ENCODE results near the gene FAM184A. TPM values are rescaled to one million over a fixed set of nuclear protein-coding genes. Genes with fewer than 3 reads are reported as not detected.

Gene FAM184A
- polyA plus RNA-seq, 1 donor (not counting 4 experiments of a cell fraction or from before 2014, with no cell fraction given), result 0.20 TPM

DNA sequence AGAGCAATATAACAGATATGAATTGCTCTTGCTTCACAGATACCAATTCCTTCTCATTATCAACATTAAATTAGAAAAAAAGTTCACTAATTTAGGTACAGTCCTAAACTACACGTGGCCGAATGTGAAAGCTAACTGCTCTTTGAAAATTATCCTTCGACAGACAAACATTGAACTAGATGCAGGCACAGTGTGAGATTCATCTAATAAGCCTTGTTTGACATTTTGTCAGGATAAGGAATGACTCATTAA lies 1.1 kb downstream of the FAM184A start:
- TF ChIP-seq, protein P1, sequence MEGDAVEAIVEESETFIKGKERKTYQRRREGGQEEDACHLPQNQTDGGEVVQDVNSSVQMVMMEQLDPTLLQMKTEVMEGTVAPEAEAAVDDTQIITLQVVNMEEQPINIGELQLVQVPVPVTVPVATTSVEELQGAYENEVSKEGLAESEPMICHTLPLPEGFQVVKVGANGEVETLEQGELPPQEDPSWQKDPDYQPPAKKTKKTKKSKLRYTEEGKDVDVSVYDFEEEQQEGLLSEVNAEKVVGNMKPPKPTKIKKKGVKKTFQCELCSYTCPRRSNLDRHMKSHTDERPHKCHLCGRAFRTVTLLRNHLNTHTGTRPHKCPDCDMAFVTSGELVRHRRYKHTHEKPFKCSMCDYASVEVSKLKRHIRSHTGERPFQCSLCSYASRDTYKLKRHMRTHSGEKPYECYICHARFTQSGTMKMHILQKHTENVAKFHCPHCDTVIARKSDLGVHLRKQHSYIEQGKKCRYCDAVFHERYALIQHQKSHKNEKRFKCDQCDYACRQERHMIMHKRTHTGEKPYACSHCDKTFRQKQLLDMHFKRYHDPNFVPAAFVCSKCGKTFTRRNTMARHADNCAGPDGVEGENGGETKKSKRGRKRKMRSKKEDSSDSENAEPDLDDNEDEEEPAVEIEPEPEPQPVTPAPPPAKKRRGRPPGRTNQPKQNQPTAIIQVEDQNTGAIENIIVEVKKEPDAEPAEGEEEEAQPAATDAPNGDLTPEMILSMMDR (optimal IDR thresholded peaks at IDR 0.05 in 1 of 3, IDR thresholded peaks at IDR 0.05 in 1 of 3, conservative IDR thresholded peaks at IDR 0.05 in 1 of 3; ENCODE audit: extremely low read depth in 1 of 3, insufficient read depth in 2 of 3, low read length in 3 of 3), result no peak
- TF ChIP-seq EZH2 (IDR thresholded peaks at IDR 0.05; ENCODE audit: low read length), result no peak
- no peaks in the 10 kb centered on the region for H4K20me1 ChIP-seq (ENCODE audit: control insufficient read depth, extremely low read depth, insufficient read depth, low read length)
- dilution Hi-C loops (cut with MboI; ENCODE audit: extremely low pct_ligation_motif_present, low sequenced_read_pairs), result no loop called here
- peaks cover 4% of the 10 kb centered on the region for H3K4me1 ChIP-seq (ENCODE audit: control insufficient read depth, extremely low read depth, insufficient read depth, low read length)
- no peaks in the 10 kb centered on the region for H3K36me3 ChIP-seq (ENCODE audit: control insufficient read depth in 2 of 2, extremely low read depth in 1 of 2, insufficient read depth in 2 of 2, low read length in 2 of 2)
- no peaks in the 10 kb centered on the region for H3K9me3 ChIP-seq (ENCODE audit: control insufficient read depth, low read depth, low read length)
- H3K9me1 ChIP-seq (ENCODE audit: control insufficient read depth, extremely low read depth, insufficient read depth, low read length), result no peaks in the 10 kb centered on the region
- no peak for FAIRE-seq
- H2AFZ ChIP-seq (ENCODE audit: control insufficient read depth, low read length), result no peak overlapping the region
- DNase-seq (ENCODE audit: low read depth, low spot score), result no peak
- H3K79me2 ChIP-seq (ENCODE audit: control insufficient read depth, insufficient read depth, low read length), result no peaks in the 10 kb centered on the region
- peaks cover 10% of the 10 kb centered on the region for H3K27me3 ChIP-seq (ENCODE audit: control insufficient read depth, extremely low read depth, insufficient read depth, low read length)
- peak overlapping the region; percentile 92 for H3K4me2 ChIP-seq (ENCODE audit: control insufficient read depth, extremely low read depth, insufficient read depth, low read depth, low read length)
- no peak overlapping the region for H3K4me3 ChIP-seq (ENCODE audit: control insufficient read depth in 2 of 3, extremely low read depth in 1 of 3, insufficient read depth in 2 of 3, low read depth in 1 of 3, low read length in 3 of 3)
- H3K27ac ChIP-seq (ENCODE audit: control insufficient read depth, insufficient read depth, low read length), result no peak overlapping the region
- no peak overlapping the region for H3K9ac ChIP-seq (ENCODE audit: control insufficient read depth, extremely low read depth, insufficient read depth, low read length)

DNA sequence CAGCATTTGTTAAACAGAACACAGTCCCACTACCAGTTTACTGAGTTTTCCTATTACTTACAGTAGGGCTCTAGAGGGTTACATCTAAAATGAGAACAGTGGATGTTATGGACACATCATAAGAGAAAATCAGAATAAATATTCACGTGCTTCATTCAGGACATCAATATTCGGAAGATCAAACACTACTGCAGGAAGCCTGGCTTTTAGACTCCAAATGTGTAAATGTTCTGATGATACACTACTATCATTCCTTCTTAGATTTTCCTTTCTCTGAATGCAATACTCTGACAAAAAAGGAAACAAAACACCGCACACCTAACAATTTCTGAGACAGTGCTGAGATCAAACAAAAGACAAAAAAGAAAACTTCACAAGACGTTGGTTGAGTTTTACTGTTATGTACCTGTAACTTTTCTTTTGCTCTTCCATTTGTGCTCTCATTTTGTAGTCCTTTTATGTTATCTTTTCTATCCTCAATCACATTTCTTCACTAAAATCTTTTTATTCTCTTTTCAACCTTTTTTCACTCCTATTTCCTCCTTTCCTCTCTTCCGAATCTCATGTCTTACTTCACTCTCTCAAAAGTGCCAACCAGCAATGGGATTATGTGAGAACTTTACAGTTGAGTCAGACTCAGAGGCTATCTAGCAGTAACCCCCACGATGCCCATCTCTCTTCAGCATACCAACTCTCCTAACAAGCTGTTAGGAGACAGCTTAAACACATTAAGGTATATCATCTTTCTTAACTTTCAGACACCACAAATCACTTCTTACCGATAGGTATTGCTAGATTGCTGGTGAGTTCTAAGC lies 1.7 kb downstream of the FAM184A start:
- H4K20me1 ChIP-seq (ENCODE audit: control insufficient read depth, extremely low read depth, insufficient read depth, low read length), result no peaks in the 10 kb centered on the region
- dilution Hi-C loops (cut with MboI; ENCODE audit: extremely low pct_ligation_motif_present, low sequenced_read_pairs), result no loop called here
- no peak overlapping the region for H2AFZ ChIP-seq (ENCODE audit: control insufficient read depth, low read length)
- H3K9me1 ChIP-seq (ENCODE audit: control insufficient read depth, extremely low read depth, insufficient read depth, low read length), result no peaks in the 10 kb centered on the region
- H3K27ac ChIP-seq (ENCODE audit: control insufficient read depth, insufficient read depth, low read length), result no peak overlapping the region
- FAIRE-seq, result no peak
- H3K4me1 ChIP-seq (ENCODE audit: control insufficient read depth, extremely low read depth, insufficient read depth, low read length), result peaks cover 4% of the 10 kb centered on the region
- no peak overlapping the region for H3K9ac ChIP-seq (ENCODE audit: control insufficient read depth, extremely low read depth, insufficient read depth, low read length)
- H3K4me2 ChIP-seq (ENCODE audit: control insufficient read depth, extremely low read depth, insufficient read depth, low read depth, low read length), result no peak overlapping the region
- no peak for DNase-seq (ENCODE audit: low read depth, low spot score)
- H3K4me3 ChIP-seq (ENCODE audit: control insufficient read depth in 2 of 3, extremely low read depth in 1 of 3, insufficient read depth in 2 of 3, low read depth in 1 of 3, low read length in 3 of 3), result no peak overlapping the region
- H3K36me3 ChIP-seq (ENCODE audit: control insufficient read depth in 2 of 2, extremely low read depth in 1 of 2, insufficient read depth in 2 of 2, low read length in 2 of 2), result no peaks in the 10 kb centered on the region
- H3K27me3 ChIP-seq (ENCODE audit: control insufficient read depth, extremely low read depth, insufficient read depth, low read length), result peaks cover 10% of the 10 kb centered on the region
- H3K9me3 ChIP-seq (ENCODE audit: control insufficient read depth, low read depth, low read length), result no peaks in the 10 kb centered on the region
- TF ChIP-seq, protein P1 (optimal IDR thresholded peaks at IDR 0.05 in 1 of 3, IDR thresholded peaks at IDR 0.05 in 1 of 3, conservative IDR thresholded peaks at IDR 0.05 in 1 of 3; ENCODE audit: extremely low read depth in 1 of 3, insufficient read depth in 2 of 3, low read length in 3 of 3), result no peak
- TF ChIP-seq EZH2 (IDR thresholded peaks at IDR 0.05; ENCODE audit: low read length), result no peak
- no peaks in the 10 kb centered on the region for H3K79me2 ChIP-seq (ENCODE audit: control insufficient read depth, insufficient read depth, low read length)

Measured in keratinocyte (primary cell).